Measurements from ENCODE around the gene TENM4.

DNA sequence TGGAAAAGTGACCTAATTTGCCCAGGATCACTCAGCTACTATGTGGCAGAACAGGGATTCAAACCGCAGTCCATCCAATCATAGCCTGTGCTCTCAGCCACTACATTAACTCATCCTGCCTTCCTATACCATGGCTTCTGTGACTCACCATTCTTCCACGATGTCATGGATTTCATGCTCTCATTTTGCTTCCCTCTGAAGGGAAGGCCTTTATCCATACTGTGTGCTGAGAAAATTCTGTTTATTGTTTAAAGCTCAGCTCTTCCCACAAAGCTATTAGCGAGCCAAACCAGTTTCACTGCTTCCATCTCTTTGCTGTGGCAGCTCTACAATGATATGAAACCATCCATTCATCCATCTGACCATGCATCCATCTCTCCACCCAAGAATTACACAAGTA lies 289.9 kb downstream of the TENM4 start:
- TF ChIP-seq NFRKB (IDR thresholded peaks at IDR 0.05) = no peak
- TF ChIP-seq BHLHE40 (IDR thresholded peaks at IDR 0.05; ENCODE audit: borderline replicate concordance) = no peak
- no peak for TF ChIP-seq SP1 (IDR thresholded peaks at IDR 0.05)
- no peak for TF ChIP-seq SUZ12 (IDR thresholded peaks at IDR 0.05)

All from HEK293T (cell line).